GM12892 (cell line): Measurements from ENCODE around the gene BUB1B.

ENCODE experiments used
- POLR2A ChIP-seq: IDR thresholded peaks from 2 replicates; pipeline ENCODE4 v1.6.1; 2011; ENCODE audit warnings: low read depth, low read length, control low read depth
- TAF1 ChIP-seq: IDR thresholded peaks from 2 replicates; pipeline ENCODE4 v1.6.1; 2011; ENCODE audit warnings: low read depth, mild to moderate bottlenecking, control low read depth, low read length, borderline replicate concordance

DNA sequence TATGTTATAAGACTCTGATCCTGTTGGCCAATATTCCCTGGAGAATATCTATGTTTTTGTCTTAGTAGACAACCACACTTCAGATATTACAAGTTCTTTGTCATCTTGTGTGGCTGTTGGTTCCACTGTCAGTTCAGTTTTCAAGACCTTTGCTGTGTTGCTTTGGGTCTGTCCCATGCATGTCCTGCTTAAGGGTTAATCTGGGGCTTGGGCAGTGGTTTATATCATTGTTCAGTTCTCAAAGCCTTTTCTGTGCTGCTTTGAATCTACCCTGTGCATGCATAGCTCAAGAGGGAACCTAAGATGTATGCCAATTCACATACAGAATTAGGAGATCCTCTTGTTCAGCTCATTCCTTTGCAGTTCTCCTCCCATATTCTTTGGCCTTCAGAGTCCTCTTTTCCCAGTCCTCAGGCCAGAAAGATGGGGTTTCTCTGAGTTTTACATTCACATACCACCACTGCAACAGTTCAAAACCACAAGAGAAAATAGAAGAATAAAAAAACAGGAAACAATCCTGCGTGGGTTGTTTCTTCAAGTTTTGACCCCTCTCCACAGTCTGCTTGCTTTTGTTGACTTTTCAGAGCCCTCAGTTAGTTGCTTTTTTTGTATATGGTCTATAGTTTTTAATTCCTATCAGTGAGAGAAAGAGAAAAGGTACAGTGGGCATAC is 21.6 kb downstream of the BUB1B start:
- TF ChIP-seq POLR2A (no peak), TAF1 (no peak)
